ENCODE measurements around the gene FKBP9. TPM values are rescaled to one million over a fixed set of nuclear protein-coding genes. Genes with fewer than 3 reads are reported as not detected.
"Not testable (repeated sequence)": the region's sequence is repeated elsewhere in the genome, so short reads cannot be mapped to it uniquely, and the experiment has no call there.

The FKBP9 gene
- polyA plus RNA-seq, 3 donors from 2014 or later = 0.08 TPM; not detected in 2

DNA sequence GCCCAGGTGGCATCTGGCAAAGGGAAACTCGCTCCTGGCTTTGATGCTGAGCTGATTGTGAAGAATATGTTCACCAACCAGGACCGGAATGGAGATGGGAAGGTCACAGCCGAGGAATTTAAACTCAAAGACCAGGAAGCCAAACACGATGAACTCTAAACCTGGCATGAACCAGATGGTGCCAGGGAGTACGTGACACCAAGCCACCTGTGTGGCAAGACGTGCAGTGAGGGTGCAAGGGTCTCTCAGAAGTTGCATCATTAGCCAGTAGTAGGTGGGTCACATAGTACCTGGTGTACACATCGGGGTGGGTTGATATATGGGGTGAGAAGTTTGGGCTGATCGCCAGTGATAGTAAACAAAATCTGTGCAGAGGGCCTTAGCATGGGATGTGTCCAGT is 48.0 kb downstream of the FKBP9 start:
- not testable (repeated sequence) for DNase-seq; H3K27me3 Mint-ChIP-seq (ENCODE audit: low read depth in 3 of 3); H3K4me3 Mint-ChIP-seq; H3K36me3 Mint-ChIP-seq; H3K9me3 Mint-ChIP-seq; H3K4me1 Mint-ChIP-seq; H3K27ac Mint-ChIP-seq

DNA sequence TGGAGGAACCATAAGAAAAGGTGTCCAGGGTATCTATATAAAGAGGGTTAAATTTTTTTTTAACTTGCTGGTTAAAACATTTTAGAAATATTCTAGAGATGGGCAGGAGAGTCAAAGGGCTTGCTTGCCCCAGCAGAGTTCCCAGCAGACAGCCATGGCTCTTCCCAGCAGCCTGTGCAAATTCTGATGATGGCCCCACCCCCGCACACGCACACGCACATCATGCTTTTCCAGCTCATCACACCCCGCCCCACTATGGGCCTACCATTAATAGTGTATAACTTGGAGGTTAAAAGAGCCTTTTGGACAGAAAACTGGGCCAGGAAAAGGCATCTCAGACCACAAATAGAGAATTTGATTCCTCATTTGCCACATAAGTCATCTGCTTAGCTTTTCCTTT is 48.5 kb downstream of the FKBP9 start:
- H3K4me1 Mint-ChIP-seq; H3K27ac Mint-ChIP-seq; H3K36me3 Mint-ChIP-seq; H3K4me3 Mint-ChIP-seq; H3K27me3 Mint-ChIP-seq (ENCODE audit: low read depth in 3 of 3); DNase-seq; H3K9me3 Mint-ChIP-seq: not testable (repeated sequence)

DNA sequence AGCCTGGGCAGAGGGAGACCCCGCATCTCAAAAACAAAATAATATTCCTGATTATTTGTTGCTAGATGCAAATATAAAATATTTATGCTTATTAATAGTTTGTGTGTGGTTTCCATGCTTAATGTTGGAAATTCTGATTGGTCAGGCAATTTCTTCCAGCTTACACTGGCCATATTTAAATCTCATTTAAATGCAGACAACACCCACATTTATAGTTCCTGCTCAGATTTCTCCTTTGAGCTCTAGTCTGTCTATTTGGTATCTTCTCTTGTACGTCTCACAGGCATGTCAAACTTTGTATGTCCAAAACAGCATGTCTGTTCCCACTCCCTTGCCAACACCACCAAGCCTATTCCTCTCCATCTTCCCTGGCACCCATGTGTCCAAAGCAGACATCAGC is 52.5 kb downstream of the FKBP9 start:
- H3K9me3 Mint-ChIP-seq = no peaks in the 10 kb centered on the region
- no peak overlapping the region for H3K4me3 Mint-ChIP-seq
- no peaks in the 10 kb centered on the region for H3K4me1 Mint-ChIP-seq
- H3K36me3 Mint-ChIP-seq = peaks cover 20 to 34% (median 25%) of the 10 kb centered on the region in 3 donors
- peak overlapping the region in 1 of 6 donors; percentile 75 for H3K27ac Mint-ChIP-seq
- DNase-seq = no peak
- H3K27me3 Mint-ChIP-seq (ENCODE audit: low read depth in 3 of 3) = peaks cover 0 to 1% (median 0%) of the 10 kb centered on the region in 3 donors

DNA sequence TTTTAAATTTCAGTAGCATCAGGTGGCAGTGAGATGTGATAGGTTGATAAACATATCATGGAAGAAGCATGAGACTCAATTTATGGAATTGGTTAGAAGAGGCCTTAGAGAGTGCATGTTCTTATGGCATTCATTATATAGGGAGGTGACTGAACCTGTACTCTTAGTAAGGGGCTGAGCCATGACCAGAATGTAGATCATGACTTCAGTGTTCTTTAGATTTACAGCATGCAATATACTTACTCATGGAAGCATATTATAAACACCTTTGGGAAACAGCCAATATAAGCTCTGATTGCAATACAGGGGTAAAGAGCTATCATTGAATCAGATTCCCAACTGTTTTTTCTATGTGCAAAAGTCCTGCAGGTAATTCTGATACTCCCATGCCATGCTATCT is 55.1 kb downstream of the FKBP9 start:
- Mint-ChIP-seq H3K4me1 (no peaks in the 10 kb centered on the region), H3K36me3 (peaks cover 31 to 47% (median 34%) of the 10 kb centered on the region in 3 donors), H3K27me3 (ENCODE audit: low read depth in 3 of 3) (peaks cover 0 to 1% (median 0%) of the 10 kb centered on the region in 3 donors), H3K4me3 (no peak overlapping the region), H3K27ac (no peak overlapping the region), H3K9me3 (no peaks in the 10 kb centered on the region)
- no peak for DNase-seq

DNA sequence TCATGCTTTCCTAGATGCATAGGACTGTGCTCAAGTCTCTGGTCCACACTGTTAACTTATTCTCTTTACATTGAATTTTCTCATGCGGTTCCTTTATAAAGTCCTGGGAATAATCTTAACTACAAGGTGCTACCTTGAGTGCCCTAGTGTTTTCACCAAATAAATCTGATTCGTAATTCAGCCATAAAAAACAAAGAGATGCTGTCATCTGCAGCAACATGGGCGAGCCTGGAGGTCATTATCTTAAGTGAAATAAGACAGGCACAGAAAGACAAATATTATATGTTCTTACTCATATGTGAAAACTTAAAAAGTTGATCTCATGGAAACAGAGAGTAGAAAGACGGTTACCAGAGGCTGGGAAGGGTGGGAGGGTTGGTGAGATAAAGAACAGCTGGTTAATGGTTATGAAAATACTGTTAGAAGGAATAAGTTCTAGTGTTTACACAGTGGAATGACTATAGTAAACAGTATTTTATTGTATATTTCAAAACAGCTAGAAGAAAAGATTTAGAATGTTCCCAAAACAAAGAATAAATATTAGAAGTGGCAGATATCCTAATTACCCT is 67.0 kb downstream of the FKBP9 start:
- peaks cover 5 to 7% of the 10 kb centered on the region in 2 donors for H3K4me1 Mint-ChIP-seq
- peaks cover 0 to 2% (median 0%) of the 10 kb centered on the region in 3 donors for H3K27me3 Mint-ChIP-seq (ENCODE audit: low read depth in 3 of 3)
- H3K9me3 Mint-ChIP-seq = no peaks in the 10 kb centered on the region
- no peak overlapping the region for H3K4me3 Mint-ChIP-seq
- DNase-seq = no peak
- peaks cover 17 to 34% (median 20%) of the 10 kb centered on the region in 3 donors for H3K36me3 Mint-ChIP-seq
- H3K27ac Mint-ChIP-seq = peak overlapping the region in 2 of 6 donors; percentile 1 to 7

DNA sequence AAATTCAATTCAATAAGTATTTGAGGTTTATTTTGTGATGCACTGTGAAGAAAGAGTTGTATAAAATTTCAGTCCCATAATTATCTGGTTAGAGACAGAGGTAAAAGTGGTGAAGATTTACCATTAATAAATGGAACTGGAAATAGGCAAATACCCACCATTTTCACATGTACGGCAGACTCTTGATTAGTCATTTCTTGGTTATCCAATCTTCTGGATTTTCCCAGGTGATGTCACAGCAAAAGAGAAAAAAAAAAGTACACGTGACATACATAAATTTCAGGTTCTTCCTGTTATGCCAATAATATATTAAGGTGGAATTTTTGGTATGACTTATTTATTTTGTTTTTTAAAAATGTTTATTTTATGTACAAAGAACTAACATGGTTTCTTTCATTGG is 78.5 kb downstream of the FKBP9 start:
- Mint-ChIP-seq H3K4me1 (peaks cover 31 to 58% of the 10 kb centered on the region in 2 donors), H3K9me3 (no peaks in the 10 kb centered on the region), H3K4me3 (no peak overlapping the region), H3K36me3 (no peaks in the 10 kb centered on the region), H3K27ac (no peak overlapping the region), H3K27me3 (ENCODE audit: low read depth in 3 of 3) (peaks cover 0 to 3% (median 0%) of the 10 kb centered on the region in 3 donors)
- DNase-seq = no peak

DNA sequence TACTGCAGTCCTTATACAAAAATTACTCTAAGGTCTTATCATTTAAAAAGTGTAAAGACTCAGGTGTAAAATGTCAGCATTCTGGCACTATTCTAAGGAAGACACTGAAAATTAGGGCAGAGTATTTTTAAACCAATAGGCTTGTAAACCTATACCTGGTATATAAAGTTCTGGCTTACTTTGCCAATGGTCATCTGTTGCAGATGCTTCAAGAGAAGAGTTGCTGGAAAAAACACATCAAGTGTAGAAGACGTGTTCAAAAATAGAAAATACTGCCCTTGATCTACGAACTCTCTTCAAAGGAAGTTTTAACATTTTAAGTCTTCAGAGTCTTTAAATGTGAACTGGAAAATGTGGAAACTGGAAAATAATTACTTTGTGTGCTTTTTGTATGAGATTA is 81.4 kb downstream of the FKBP9 start:
- peaks cover 0 to 3% (median 0%) of the 10 kb centered on the region in 3 donors for H3K27me3 Mint-ChIP-seq (ENCODE audit: low read depth in 3 of 3)

DNA sequence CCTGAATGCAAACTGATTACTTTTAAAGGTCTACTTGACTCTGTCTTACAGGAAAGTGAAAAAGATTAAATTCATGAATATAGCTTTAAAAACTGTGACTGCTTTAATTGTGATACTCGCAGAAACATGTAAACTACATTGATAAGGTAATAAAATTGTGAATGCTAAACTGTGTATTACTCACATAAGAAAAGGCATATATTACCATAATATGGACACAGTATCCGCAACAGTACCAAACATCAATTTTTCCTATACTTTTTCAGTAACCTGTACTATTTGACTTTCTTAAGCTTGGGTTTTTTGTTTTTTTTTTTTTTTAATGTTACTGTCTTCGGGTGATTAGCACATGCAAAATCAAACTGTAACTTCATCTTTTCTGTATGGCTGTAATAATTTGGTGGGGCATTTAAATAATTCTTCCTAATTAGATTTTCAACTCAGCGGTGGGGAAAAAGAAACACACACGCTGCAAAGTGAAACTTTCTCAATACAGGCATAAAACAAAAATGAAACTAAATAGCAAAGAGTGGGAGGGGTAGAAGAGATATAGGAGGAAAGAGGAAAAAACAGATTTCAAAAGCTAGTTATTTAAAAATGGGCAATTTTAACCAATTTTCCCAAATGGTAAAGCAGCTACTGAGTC is 82.1 kb downstream of the FKBP9 start:
- Mint-ChIP-seq H3K36me3 (no peaks in the 10 kb centered on the region), H3K4me1 (peaks cover 35 to 71% of the 10 kb centered on the region in 2 donors), H3K27me3 (ENCODE audit: low read depth in 3 of 3) (peaks cover 0 to 3% (median 0%) of the 10 kb centered on the region in 3 donors), H3K9me3 (no peaks in the 10 kb centered on the region), H3K4me3 (peak overlapping the region; percentile 87 to 98 (median 90)), H3K27ac (peak overlapping the region; percentile 81 to 96 (median 89))
- peak; percentile 33 to 40 (median 36) for DNase-seq

More for the DNA sequence above, 81.4 kb downstream of the FKBP9 start:
- Mint-ChIP-seq H3K9me3 (no peaks in the 10 kb centered on the region), H3K4me3 (peak overlapping the region; percentile 87 to 98 (median 90)), H3K27ac (peak overlapping the region; percentile 46 to 96 (median 89)), H3K36me3 (no peaks in the 10 kb centered on the region), H3K4me1 (peaks cover 35 to 67% of the 10 kb centered on the region in 2 donors)
- DNase-seq = no peak

DNA sequence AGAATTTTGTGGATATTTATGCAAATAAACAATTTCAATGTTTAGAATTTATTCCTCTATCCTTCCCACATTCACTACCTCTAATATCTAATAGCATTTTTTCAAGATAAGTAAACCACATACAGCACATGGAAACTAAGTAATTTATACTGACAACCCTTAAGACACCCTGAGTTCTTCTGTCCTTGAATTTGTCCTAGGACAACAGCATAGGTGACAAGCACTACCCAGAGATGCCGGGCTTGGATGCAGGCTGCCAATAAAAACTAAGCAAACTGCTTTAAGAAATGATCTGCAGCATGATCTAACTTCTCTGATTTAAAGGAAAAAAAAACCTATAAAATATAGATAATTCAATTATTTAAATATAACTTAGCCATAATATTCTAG is 82.7 kb downstream of the FKBP9 start:
- H3K27me3 Mint-ChIP-seq (ENCODE audit: low read depth in 3 of 3) = peaks cover 0 to 3% (median 0%) of the 10 kb centered on the region in 3 donors
- H3K36me3 Mint-ChIP-seq = no peaks in the 10 kb centered on the region
- DNase-seq = no peak
- H3K4me3 Mint-ChIP-seq = peak overlapping the region; percentile 87 to 98 (median 90)
- no peaks in the 10 kb centered on the region for H3K9me3 Mint-ChIP-seq
- peaks cover 33 to 71% of the 10 kb centered on the region in 2 donors for H3K4me1 Mint-ChIP-seq
- peak overlapping the region; percentile 81 to 96 (median 89) for H3K27ac Mint-ChIP-seq

DNA sequence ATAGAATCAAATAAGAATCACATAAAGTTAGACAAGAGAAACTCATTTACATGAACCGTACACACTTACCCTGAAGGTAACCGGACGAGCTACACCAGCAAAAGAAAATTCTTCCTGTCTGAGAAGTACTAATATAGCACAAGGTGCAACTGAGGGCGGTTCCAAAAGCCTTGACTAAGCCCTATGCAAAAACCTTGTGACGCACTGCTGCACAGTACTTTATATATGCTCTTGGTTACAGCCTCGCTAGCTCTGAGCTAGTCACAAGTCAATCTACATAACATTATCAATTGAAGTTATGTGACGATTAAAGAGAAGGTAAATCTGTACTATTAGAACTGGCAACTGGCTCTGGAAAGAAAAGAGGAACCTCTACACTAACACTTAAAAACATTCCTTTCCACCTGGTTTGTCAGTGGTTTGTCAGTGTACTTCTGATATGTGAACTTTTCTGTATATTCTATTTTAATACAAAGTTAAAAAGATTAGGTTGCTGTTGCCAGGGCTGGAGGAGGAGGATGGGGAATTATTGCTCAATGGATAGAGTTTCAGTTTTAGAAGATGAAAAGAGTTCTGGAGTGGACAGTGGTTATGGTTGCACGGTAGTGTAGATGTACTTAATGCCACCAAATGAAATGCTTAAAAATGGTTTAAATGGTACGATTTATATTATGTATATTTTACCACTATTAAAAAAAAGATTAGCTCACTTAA is 83.7 kb downstream of the FKBP9 start:
- H3K4me1 Mint-ChIP-seq = peaks cover 33 to 76% of the 10 kb centered on the region in 2 donors
- DNase-seq = peak; percentile 40 to 64 (median 56)
- H3K36me3 Mint-ChIP-seq = no peaks in the 10 kb centered on the region
- peaks cover 0 to 3% (median 0%) of the 10 kb centered on the region in 3 donors for H3K27me3 Mint-ChIP-seq (ENCODE audit: low read depth in 3 of 3)
- peak overlapping the region; percentile 74 to 83 (median 80) for H3K4me3 Mint-ChIP-seq
- H3K9me3 Mint-ChIP-seq = no peaks in the 10 kb centered on the region
- peak overlapping the region; percentile 89 to 94 (median 89) for H3K27ac Mint-ChIP-seq

DNA sequence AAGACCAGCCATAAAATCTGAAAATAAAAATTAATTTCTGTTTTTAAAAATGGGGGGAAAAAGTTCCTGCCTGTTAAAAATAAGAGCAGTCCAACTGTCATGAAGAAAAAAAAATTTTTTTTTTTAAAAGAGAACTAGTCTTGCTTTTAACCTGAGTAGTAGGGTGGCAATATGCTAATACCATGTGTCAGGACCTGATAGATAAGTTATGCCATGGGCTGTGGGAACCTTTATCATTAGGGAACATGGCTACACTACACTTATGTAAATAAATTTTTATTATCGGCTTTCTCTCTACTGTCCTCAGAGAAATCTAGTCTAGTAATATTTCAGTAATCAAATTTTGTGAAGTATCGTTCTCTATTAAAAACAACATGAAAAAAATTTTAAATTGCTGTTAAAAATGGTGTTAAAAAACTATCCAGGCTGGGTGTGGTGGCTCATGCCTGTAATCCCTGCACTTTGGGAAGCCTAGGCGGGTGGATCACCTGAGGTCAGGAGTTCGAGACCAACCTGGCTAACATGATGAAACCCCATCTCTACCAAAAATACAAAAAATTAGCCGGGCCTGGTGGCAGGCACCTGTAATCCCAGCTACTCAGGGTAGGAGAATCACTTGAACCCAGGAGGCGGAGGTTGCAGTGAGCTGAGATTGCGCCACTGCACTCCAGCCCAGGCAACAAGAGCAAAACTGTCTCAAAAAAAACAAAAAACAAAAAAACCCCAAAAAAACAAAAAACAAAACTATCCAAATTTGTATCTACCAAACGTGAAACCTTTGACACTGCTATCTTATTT is 84.6 kb downstream of the FKBP9 start:
- Mint-ChIP-seq H3K9me3 (no peaks in the 10 kb centered on the region), H3K27ac (peak overlapping the region in 1 of 6 donors; percentile 89), H3K4me1 (peaks cover 33 to 71% of the 10 kb centered on the region in 2 donors), H3K36me3 (no peaks in the 10 kb centered on the region), H3K4me3 (no peak overlapping the region), H3K27me3 (ENCODE audit: low read depth in 3 of 3) (peaks cover 0 to 3% (median 0%) of the 10 kb centered on the region in 3 donors)
- DNase-seq = no peak

DNA sequence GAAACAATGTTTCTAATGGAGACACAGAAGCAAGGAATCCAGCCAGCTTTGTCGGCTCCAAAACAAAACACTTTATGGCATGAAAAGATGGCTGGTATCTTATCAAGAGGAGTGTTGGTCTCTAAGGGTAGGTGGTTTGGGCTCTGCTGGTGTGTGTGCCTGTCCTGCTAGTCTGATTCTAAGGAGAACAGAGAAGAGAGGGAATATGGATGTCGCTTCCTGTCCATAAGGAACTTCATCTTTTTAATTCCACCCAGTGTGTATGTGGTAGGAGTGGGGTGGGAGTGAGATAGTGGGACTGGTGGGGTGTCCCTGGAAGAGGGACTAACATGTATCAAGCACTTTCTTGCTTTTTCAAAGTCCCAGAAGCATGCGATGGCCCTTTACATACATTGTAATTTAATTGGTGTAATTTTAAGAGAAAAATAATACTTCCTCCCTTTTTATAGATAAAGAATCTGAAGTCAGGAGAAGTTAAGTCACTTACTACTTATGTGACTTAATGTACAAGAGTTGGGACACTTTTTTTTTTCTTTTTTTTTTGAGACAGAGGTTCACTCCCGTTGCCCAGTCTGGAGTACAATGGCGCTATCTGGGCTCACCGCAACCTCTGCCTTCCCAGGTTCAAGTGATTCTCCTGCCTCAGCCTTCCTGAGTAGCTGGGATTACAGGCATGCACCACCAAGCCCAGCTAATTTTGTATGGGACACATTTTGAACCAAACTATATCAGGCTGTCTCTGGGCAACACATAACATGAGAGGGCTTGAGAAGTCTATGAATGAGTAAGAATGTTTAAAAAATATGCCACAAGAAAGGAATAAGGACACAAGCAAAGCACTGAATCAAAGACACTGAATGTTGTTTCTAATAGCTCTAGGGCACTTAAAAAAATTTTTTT is 86.5 kb downstream of the FKBP9 start:
- Mint-ChIP-seq H3K4me1 (peaks cover 27 to 71% of the 10 kb centered on the region in 2 donors), H3K9me3 (no peaks in the 10 kb centered on the region), H3K27ac (peak overlapping the region in 5 of 6 donors; percentile 9 to 58 (median 37)), H3K27me3 (ENCODE audit: low read depth in 3 of 3) (peaks cover 0 to 3% (median 0%) of the 10 kb centered on the region in 3 donors), H3K4me3 (no peak overlapping the region), H3K36me3 (no peaks in the 10 kb centered on the region)
- DNase-seq = no peak

DNA sequence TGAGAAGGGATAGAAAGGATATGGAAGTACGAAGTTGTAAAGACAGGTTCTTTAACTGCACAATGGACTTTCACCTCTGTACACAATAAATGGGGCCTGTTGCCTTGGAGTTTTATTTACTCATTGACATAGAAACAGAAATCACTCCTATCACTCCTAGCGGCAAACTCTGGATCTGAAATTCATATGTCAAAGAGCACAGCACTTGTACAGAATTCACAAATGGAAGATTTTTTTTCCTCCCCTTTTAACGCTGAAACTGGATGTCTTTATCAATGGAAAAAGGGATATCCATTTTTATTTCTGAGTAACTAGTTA is 87.1 kb downstream of the FKBP9 start:
- no peaks in the 10 kb centered on the region for H3K36me3 Mint-ChIP-seq
- no peak overlapping the region for H3K4me3 Mint-ChIP-seq
- peaks cover 23 to 71% of the 10 kb centered on the region in 2 donors for H3K4me1 Mint-ChIP-seq
- no peak for DNase-seq
- H3K27ac Mint-ChIP-seq = peak overlapping the region in 1 of 6 donors; percentile 18
- H3K9me3 Mint-ChIP-seq = no peaks in the 10 kb centered on the region
- H3K27me3 Mint-ChIP-seq (ENCODE audit: low read depth in 3 of 3) = peaks cover 0 to 3% (median 0%) of the 10 kb centered on the region in 3 donors

Measured in immature natural killer cell (primary cell).